Sigmoid colon (tissue), 4 donors: ENCODE results near the gene EEF1A2.

ENCODE experiments used
- CTCF ChIP-seq, 4 experiments: fragments of 450-650 bp in 3 of 4; fragments of 200-600 bp in 1 of 4; IDR thresholded peaks; one replicate each; pipeline ENCODE4 v1.5.1; 2016 to 2019; ENCODE audit warnings: antibody characterized with exemption in 4 of 4, mild to moderate bottlenecking in 3 of 4, moderate library complexity in 2 of 4
- EP300 ChIP-seq, 4 donors: sonication (generic); formaldehyde crosslinking; IDR thresholded peaks; one replicate each; pipeline ENCODE4 v1.6.1; 2017; ENCODE audit warnings: antibody characterized with exemption in 4 of 4
- POLR2A ChIP-seq, 2 donors: fragments of 450-650 bp; IDR thresholded peaks; one replicate each; pipeline ENCODE4 v1.6.1; 2016; ENCODE audit warnings: antibody characterized with exemption in 2 of 2, mild to moderate bottlenecking in 2 of 2, moderate library complexity in 2 of 2
- POLR2AphosphoS5 ChIP-seq, 4 donors: sonication (generic); formaldehyde crosslinking; IDR thresholded peaks; one replicate each; pipeline ENCODE4 v1.6.1; 2017; ENCODE audit warnings: antibody characterized with exemption in 4 of 4

- no peak for TF ChIP-seq POLR2AphosphoS5 (IDR thresholded peaks at IDR 0.05)
- no peak for TF ChIP-seq CTCF (IDR thresholded peaks at IDR 0.05)
- TF ChIP-seq POLR2A (IDR thresholded peaks at IDR 0.05) = no peak
- no peak for TF ChIP-seq EP300 (IDR thresholded peaks at IDR 0.05)
These were observed 21.7 kb downstream of the EEF1A2 start for GRCh38 chr20:63477061-63477616.
